Endometrial microvascular endothelial cells (primary cell): ENCODE measurements around the gene VARS1. TPM values are rescaled to one million over a fixed set of nuclear protein-coding genes. Genes with fewer than 3 reads are reported as not detected.

Experiments used
- in situ Hi-C: cut with HindIII; loops from 2 replicates; pipeline ENCODE4 v1.10.0; 2017; ENCODE audit warnings: low sequenced_read_pairs, low pct_unique_long_range_greater_than_20kb; ENCODE audit errors: inconsistent ontology term
- total RNA-seq: library from RNA; depleted of rRNA; stranded (reverse); fragments of >200 nt; gene quantifications from one replicate; pipeline ENCODE4 v1.2.3, GENCODE V29; 2015; ENCODE audit errors: inconsistent ontology term

VARS1 gene
- total RNA-seq, 1 donor from 2014 or later = 101 TPM

DNA sequence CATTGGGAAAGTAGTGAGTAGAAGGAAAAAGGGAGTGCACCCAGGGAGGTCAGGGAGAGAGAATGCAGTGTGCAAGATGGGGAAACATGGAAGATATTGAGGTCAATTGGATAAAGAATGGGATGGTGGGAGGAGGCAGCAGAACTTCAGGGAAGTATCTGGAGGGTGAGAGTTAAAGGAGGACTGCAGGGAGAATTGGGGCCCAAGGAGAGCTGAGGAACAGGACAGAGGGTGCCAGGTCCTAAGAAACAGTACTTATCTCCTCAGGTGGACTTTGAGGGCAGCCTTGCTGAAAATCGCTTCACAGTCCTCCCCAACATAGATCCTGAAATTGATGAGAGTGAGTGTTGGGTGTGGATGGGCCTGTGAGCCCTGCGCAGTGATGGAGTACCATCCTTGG is 37.3 kb downstream of the VARS1 start:
- in situ Hi-C loops = no loop called here

DNA sequence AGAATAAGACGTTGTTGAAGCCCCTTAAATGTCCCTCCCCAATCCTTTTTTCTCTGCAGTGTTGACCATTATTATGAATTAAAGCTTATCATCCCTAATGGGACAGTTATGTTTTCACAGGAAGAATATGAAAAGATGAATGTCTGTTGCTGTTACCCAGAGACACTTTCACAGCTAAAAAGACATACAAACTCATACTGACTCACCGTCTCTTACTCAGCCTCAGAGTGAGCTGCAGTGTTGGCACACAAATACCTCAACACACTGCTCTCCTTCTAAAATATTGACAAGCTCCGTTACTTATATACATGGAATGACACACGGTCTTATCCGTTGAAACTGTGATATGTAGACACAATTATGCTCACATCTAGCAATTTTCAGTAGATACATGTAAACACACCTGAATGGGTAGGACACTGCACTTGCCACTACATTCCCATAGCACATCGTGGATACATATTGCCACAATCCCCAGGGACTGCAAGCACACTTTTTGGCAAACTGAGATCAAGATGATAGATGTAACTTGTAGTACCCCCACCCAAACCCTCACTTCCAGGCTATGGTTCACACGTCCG is 42.7 kb downstream of the VARS1 start:
- in situ Hi-C loops = no loop called here

DNA sequence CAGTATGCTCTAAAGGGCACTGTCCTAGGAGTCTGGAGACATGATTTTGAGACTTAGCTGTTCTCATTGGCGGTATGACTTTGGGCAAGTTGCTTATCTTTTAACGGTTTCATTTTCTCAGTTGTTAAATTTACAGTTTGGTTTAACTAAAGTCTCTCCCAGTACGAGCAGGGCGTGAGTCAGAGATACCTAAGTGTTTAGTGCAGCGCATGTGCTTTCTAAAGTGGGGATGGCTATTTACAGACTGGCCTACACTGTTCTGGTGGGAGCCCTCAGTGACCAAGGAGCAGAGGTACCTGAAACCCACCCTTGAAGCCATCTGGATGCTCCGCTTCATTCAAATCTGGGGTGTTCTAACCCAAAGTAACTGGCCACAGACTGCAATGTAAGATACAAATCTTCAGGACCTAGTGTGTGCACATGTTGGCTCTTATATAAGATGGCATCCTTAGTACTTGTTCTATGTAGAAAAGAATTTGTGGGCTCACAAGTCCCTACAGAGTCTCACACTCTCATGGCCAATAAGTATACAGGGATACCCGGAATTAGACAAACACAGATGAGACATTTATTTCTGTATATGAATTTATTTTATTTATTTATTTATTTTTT is 45.0 kb downstream of the VARS1 start:
- in situ Hi-C loops = no loop called here

GRCh38 chr6:31749301-31750036 is 46.1 kb downstream of the VARS1 start:
- in situ Hi-C loops = no loop called here

Other genes with a start within 250 kb of the VARS1 start
- gene ATP6V1G2, start 249.1 kb downstream of the VARS1 start, total RNA-seq = not detected
- gene NFKBIL1, start 248.1 kb downstream of the VARS1 start, total RNA-seq = 13.1 TPM
- gene LTA, start 223.5 kb downstream of the VARS1 start, total RNA-seq = not detected
- gene TNF, start 220.2 kb downstream of the VARS1 start, total RNA-seq = not detected
- not detected for gene LTB, start 213.3 kb downstream of the VARS1 start, total RNA-seq
- not detected for gene LST1, start 209.5 kb downstream of the VARS1 start, total RNA-seq
- gene NCR3, start 202.7 kb downstream of the VARS1 start, total RNA-seq = not detected
- not detected for gene AIF1, start 180.5 kb downstream of the VARS1 start, total RNA-seq
- gene PRRC2A, start 175.0 kb downstream of the VARS1 start, total RNA-seq = 79.4 TPM
- gene BAG6, start 143.1 kb downstream of the VARS1 start, total RNA-seq = 262 TPM
- 1.9 TPM for gene APOM, start 139.9 kb downstream of the VARS1 start, total RNA-seq
- 17.2 TPM for gene C6orf47, start 135.0 kb downstream of the VARS1 start, total RNA-seq
- 15.2 TPM for gene GPANK1, start 130.8 kb downstream of the VARS1 start, total RNA-seq
- gene CSNK2B, start 129.7 kb downstream of the VARS1 start, total RNA-seq = 271 TPM
- 1.1 TPM for gene LY6G5B, start 125.8 kb downstream of the VARS1 start, total RNA-seq
- 0.93 TPM for gene LY6G5C, start 114.7 kb downstream of the VARS1 start, total RNA-seq
- gene ABHD16A, start 92.4 kb downstream of the VARS1 start, total RNA-seq = 44.8 TPM
- gene LY6G6F, start 88.9 kb downstream of the VARS1 start, total RNA-seq = not detected
- gene LY6G6D, start 80.4 kb downstream of the VARS1 start, total RNA-seq = not detected
- not detected for gene LY6G6C, start 74.0 kb downstream of the VARS1 start, total RNA-seq
- gene MPIG6B, start 72.4 kb downstream of the VARS1 start, total RNA-seq = not detected
- 64.2 TPM for gene DDAH2, start 66.5 kb downstream of the VARS1 start, total RNA-seq
- 1,067 TPM for gene CLIC1, start 59.2 kb downstream of the VARS1 start, total RNA-seq
- gene MSH5, start 55.7 kb downstream of the VARS1 start, total RNA-seq = 7.8 TPM
- not detected for gene SAPCD1, start 33.1 kb downstream of the VARS1 start, total RNA-seq
- not detected for gene VWA7, start 18.4 kb downstream of the VARS1 start, total RNA-seq
- gene LSM2, start 11.2 kb upstream of the VARS1 start, total RNA-seq = 172 TPM
- gene HSPA1L, start 19.5 kb upstream of the VARS1 start, total RNA-seq = 0.65 TPM
- 171 TPM for gene HSPA1A, start 19.8 kb upstream of the VARS1 start, total RNA-seq
- 120 TPM for gene HSPA1B, start 32.0 kb upstream of the VARS1 start, total RNA-seq
- 94.3 TPM for gene NEU1, start 67.1 kb upstream of the VARS1 start, total RNA-seq
- 2.6 TPM for gene SLC44A4, start 83.2 kb upstream of the VARS1 start, total RNA-seq
- 41.2 TPM for gene EHMT2, start 101.9 kb upstream of the VARS1 start, total RNA-seq
- gene ZBTB12, start 106.3 kb upstream of the VARS1 start, total RNA-seq = not detected
- gene C2, start 132.0 kb upstream of the VARS1 start, total RNA-seq = not detected
- 1.6 TPM for gene CFB, start 150.3 kb upstream of the VARS1 start, total RNA-seq
- gene NELFE, start 163.2 kb upstream of the VARS1 start, total RNA-seq = 141 TPM
- gene SKIC2, start 163.4 kb upstream of the VARS1 start, total RNA-seq = 78.6 TPM
- gene DXO, start 176.4 kb upstream of the VARS1 start, total RNA-seq = 13.8 TPM
- gene C4A, start 186.3 kb upstream of the VARS1 start, total RNA-seq = 1.0 TPM
- gene C4B, start 219.0 kb upstream of the VARS1 start, total RNA-seq = 1.1 TPM
- not detected for gene CYP21A2, start 242.7 kb upstream of the VARS1 start, total RNA-seq